GM19372 (cell line): Measurements from ENCODE around the gene SERP1.

ENCODE experiments used
- ATAC-seq: cut with Tn5 transposase; IDR thresholded peaks from one replicate; pipeline ENCODE4 v1.9.1; 2021; ENCODE audit warnings: mild to moderate bottlenecking, low read depth, moderate library complexity; ENCODE audit not compliant: unreplicated experiment

Gene SERP1

GRCh38 chr3:150546226-150547044, at the start of gene SERP1, which contains the start of gene EIF2A:
TSS of gene SERP1 (minus strand) at chr3:150546496. CDS start at chr3:150546135, 361 bp downstream.
TSS of gene EIF2A (plus strand) at chr3:150546787. CDS start at chr3:150546803, 16 bp downstream.
- peak; percentile 86 for ATAC-seq

GRCh38 chr3:150594150-150594549, 47.9 kb upstream of the SERP1 start:
- no peak for ATAC-seq

- no peak for ATAC-seq
Observed at GRCh38 chr3:150589759-150590158, 43.5 kb upstream of the SERP1 start.

GRCh38 chr3:150588027-150588830, 41.9 kb upstream of the SERP1 start:
- no peak for ATAC-seq

- peak; percentile 68 for ATAC-seq
Observed at GRCh38 chr3:150583028-150583427, 36.7 kb upstream of the SERP1 start.

- ATAC-seq: peak; percentile 59
Observed at GRCh38 chr3:150582620-150583019, 36.3 kb upstream of the SERP1 start.

- no peak for ATAC-seq
Observed at GRCh38 chr3:150581174-150581573, 34.9 kb upstream of the SERP1 start.

- ATAC-seq: no peak
Observed at GRCh38 chr3:150577855-150578254, 31.6 kb upstream of the SERP1 start.

GRCh38 chr3:150567328-150567727, 21.0 kb upstream of the SERP1 start:
- ATAC-seq: no peak

GRCh38 chr3:150564243-150564642, 17.9 kb upstream of the SERP1 start:
- no peak for ATAC-seq

GRCh38 chr3:150557725-150558124, 11.4 kb upstream of the SERP1 start:
- no peak for ATAC-seq

- ATAC-seq: no peak
Observed at GRCh38 chr3:150556792-150557191, 10.5 kb upstream of the SERP1 start.

- ATAC-seq: no peak
Observed at GRCh38 chr3:150555859-150556436, 9.7 kb upstream of the SERP1 start.

GRCh38 chr3:150547045-150547741, 897 bp upstream of the SERP1 start:
- ATAC-seq: no peak

GRCh38 chr3:150545419-150546225, 674 bp downstream of the SERP1 start:
- no peak for ATAC-seq

GRCh38 chr3:150544726-150545125, 1.6 kb downstream of the SERP1 start:
- no peak for ATAC-seq

GRCh38 chr3:150544041-150544440, 2.3 kb downstream of the SERP1 start:
- no peak for ATAC-seq

GRCh38 chr3:150543531-150543930, 2.8 kb downstream of the SERP1 start:
- ATAC-seq: no peak

- no peak for ATAC-seq
Observed at GRCh38 chr3:150543128-150543527, 3.2 kb downstream of the SERP1 start.

- no peak for ATAC-seq
Observed at GRCh38 chr3:150540991-150541390, 5.3 kb downstream of the SERP1 start.
